PC-3 (cell line): ENCODE data around the gene SFXN4. TPM values are rescaled to one million over a fixed set of nuclear protein-coding genes. Genes with fewer than 3 reads are reported as not detected.

Experiments used
- ATAC-seq: fragments of 200-7000 bp; cut with Tn5 transposase; 2 replicates; pipeline ENCODE4 v1.9.1; 2020; ENCODE audit warnings: mild to moderate bottlenecking, moderate library complexity
- BruUV-seq: library from RNA; stranded (reverse); fragments of 400-500 nt; replicated peaks from 2 replicates; lab custom pipeline; 2021; lab: Mats Ljungman, UMichigan
- CTCF ChIA-PET: fragments of 300-600 bp; sonication (Branson Sonifier 250); formaldehyde crosslinking; loops from one replicate; lab custom pipeline; 2022; ENCODE audit warnings: antibody characterized with exemption; lab: Charles Lee
- POLR2A ChIA-PET: fragments of 300-600 bp; sonication (Branson Sonifier 250); formaldehyde crosslinking; loops from one replicate; lab custom pipeline; 2022; ENCODE audit warnings: antibody characterized with exemption; ENCODE audit not compliant: unreplicated experiment; lab: Charles Lee
- DNase-seq: peaks from one replicate; pipeline ENCODE4 v3.0.0-alpha.2; 2015
- H2AFZ ChIP-seq: fragments of 300-600 bp; sonication (generic); 2 replicates; pipeline ENCODE4 v1.6.0; 2016; ENCODE audit warnings: antibody characterized with exemption, low read length
- H3F3A ChIP-seq: fragments of 300-600 bp; sonication (generic); one replicate; pipeline ENCODE4 v1.6.0; 2017; ENCODE audit warnings: antibody characterized with exemption, low read length, control low read depth, mild to moderate bottlenecking; ENCODE audit not compliant: unreplicated experiment
- H3K27ac ChIP-seq: fragments of 300-600 bp; sonication (generic); 2 replicates; pipeline ENCODE4 v1.5.1; 2016; ENCODE audit warnings: mild to moderate bottlenecking, low read length
- H3K27me3 ChIP-seq: fragments of 300-600 bp; sonication (generic); 2 replicates; pipeline ENCODE4 v1.6.1; 2016; ENCODE audit warnings: low read length, mixed read lengths
- H3K36me3 ChIP-seq: fragments of 300-600 bp; sonication (generic); 2 replicates; pipeline ENCODE4 v1.6.1; 2016; ENCODE audit warnings: low read depth, mixed run types, low read length, mixed read lengths
- H3K4me1 ChIP-seq: fragments of 300-600 bp; sonication (generic); 2 replicates; pipeline ENCODE4 v1.5.1; 2016; ENCODE audit warnings: low read length; ENCODE audit not compliant: insufficient read depth
- H3K4me2 ChIP-seq: fragments of 300-600 bp; sonication (generic); 2 replicates; pipeline ENCODE4 v1.6.0; 2016; ENCODE audit warnings: low read length
- H3K4me3 ChIP-seq: fragments of 300-600 bp; sonication (generic); 2 replicates; pipeline ENCODE4 v1.5.1; 2016; ENCODE audit warnings: mild to moderate bottlenecking, low read length, mixed read lengths
- H3K79me2 ChIP-seq: fragments of 300-600 bp; sonication (generic); 2 replicates; pipeline ENCODE4 v1.6.1; 2017; ENCODE audit warnings: low read length, mixed read lengths
- H3K9ac ChIP-seq: fragments of 300-600 bp; sonication (generic); 2 replicates; pipeline ENCODE4 v1.6.0; 2016; ENCODE audit warnings: mild to moderate bottlenecking, low read length
- H3K9me2 ChIP-seq: fragments of 300-600 bp; sonication (generic); replicated peaks from 2 replicates; pipeline ENCODE4 v1.6.1; 2016; ENCODE audit warnings: mixed run types, low read length, mixed read lengths
- H3K9me3 ChIP-seq: fragments of 300-600 bp; sonication (generic); 2 replicates; pipeline ENCODE4 v1.6.1; 2016; ENCODE audit warnings: low read length, mixed read lengths
- H4K20me1 ChIP-seq: fragments of 300-600 bp; sonication (generic); 2 replicates; pipeline ENCODE4 v1.6.1; 2016; ENCODE audit warnings: low read length, mixed read lengths
- CTCF ChIP-seq: fragments of 300-600 bp; sonication (generic); conservative IDR thresholded peaks from 2 replicates; pipeline ENCODE4 v1.5.1; 2017; ENCODE audit warnings: antibody characterized with exemption, low read depth, mild to moderate bottlenecking, low read length
- EZH2 ChIP-seq: fragments of 300-600 bp; sonication (generic); IDR thresholded peaks from one replicate; pipeline ENCODE4 v1.6.1; 2017; ENCODE audit warnings: antibody characterized with exemption, mild to moderate bottlenecking, low read length; ENCODE audit not compliant: unreplicated experiment
- EZH2phosphoT487 ChIP-seq: fragments of 300-600 bp; sonication (generic); IDR thresholded peaks from 2 replicates; pipeline ENCODE4 v1.6.1; 2018; ENCODE audit warnings: mild to moderate bottlenecking, antibody characterized with exemption, low read length, borderline replicate concordance
- intact Hi-C: fragments of 100-400 bp; cut with micrococcal nuclease; formaldehyde crosslinking; loops from 2 replicates; pipeline ENCODE4 v1.9.0; 2023
- total RNA-seq: library from RNA; depleted of rRNA; stranded (reverse); fragments of >200 nt; gene quantifications from 2 replicates; pipeline ENCODE4 v1.2.3, GENCODE V29; 2014

SFXN4 gene
- total RNA-seq, 1 experiment from 2014 or later = 32.8 TPM

GRCh38 chr10:119209035-119209735, 43.7 kb upstream of the SFXN4 start:
- ATAC-seq (no peak), DNase-seq (peak; percentile 52)
- Histone ChIP-seq H2AFZ (peak overlapping the region; percentile 80), H3K9me2 (no peaks in the 10 kb centered on the region), H4K20me1 (no peaks in the 10 kb centered on the region), H3K27ac (no peak overlapping the region; the same call in 1 of the 2 replicates), H3K9ac (peak overlapping the region; percentile 32; the same call in 1 of the 2 replicates), H3K4me1 (peaks cover 33% of the 10 kb centered on the region), H3K9me3 (no peaks in the 10 kb centered on the region), H3K4me2 (peak overlapping the region; percentile 91), H3K27me3 (no peaks in the 10 kb centered on the region), H3K36me3 (no peaks in the 10 kb centered on the region), H3F3A (no peaks in the 10 kb centered on the region), H3K79me2 (peaks cover 23% of the 10 kb centered on the region), H3K4me3 (peak overlapping the region; percentile 78)
- no TSS peak for BruUV-seq
- intact Hi-C loops = loop anchor here (1.0 to 5.0 kb wide), 3 partner anchors 44 to 283 kb away; no protein-coding TSS in a partner anchor
- CTCF ChIA-PET = interaction anchor here (0.6 to 1.3 kb wide), 5 partner anchors 10 to 250 kb away, joined by 3 to 11 read pairs (median 3); partner anchors contain the start of gene DENND10
- POLR2A ChIA-PET = interaction anchor here (0.5 to 0.6 kb wide), 2 partner anchors 105 to 516 kb away, joined by 6 to 13 read pairs; partner anchors contain the start of genes DENND10 and INPP5F
- TF ChIP-seq EZH2phosphoT487 (no peak), CTCF (peak; percentile 72)

GRCh38 chr10:119208553-119208940, 43.0 kb upstream of the SFXN4 start:
- no peaks in the 10 kb centered on the region for H3K9me3 ChIP-seq
- CTCF ChIA-PET = interaction anchor here (1.3 kb wide), 1 partner anchor 45 kb away, joined by 11 read pairs; no protein-coding TSS in a partner anchor
- TF ChIP-seq EZH2phosphoT487 = no peak
- TF ChIP-seq EZH2 = no peak
- TF ChIP-seq CTCF = no peak
- DNase-seq (peak; percentile 6), ATAC-seq (no peak)
- peaks cover 34% of the 10 kb centered on the region for H3K4me1 ChIP-seq
- H3K4me3 ChIP-seq = peak overlapping the region; percentile 78
- H4K20me1 ChIP-seq = no peaks in the 10 kb centered on the region
- H3K9me2 ChIP-seq = no peaks in the 10 kb centered on the region
- no peaks in the 10 kb centered on the region for H3F3A ChIP-seq
- H3K36me3 ChIP-seq = no peaks in the 10 kb centered on the region
- peak overlapping the region; percentile 80 for H2AFZ ChIP-seq
- BruUV-seq = TSS peak; percentile 25
- no peaks in the 10 kb centered on the region for H3K27me3 ChIP-seq
- intact Hi-C loops = loop anchor here (5.0 kb wide), 1 partner anchor 284 kb away; no protein-coding TSS in a partner anchor
- peaks cover 23% of the 10 kb centered on the region for H3K79me2 ChIP-seq
- no peak overlapping the region for H3K27ac ChIP-seq
- POLR2A ChIA-PET = interaction anchor here (0.6 kb wide), 2 partner anchors 104 to 334 kb away, joined by 6 read pairs; partner anchors contain the start of genes DENND10 and RGS10
- H3K9ac ChIP-seq = peak overlapping the region; percentile 32; the same call in 1 of the 2 replicates
- H3K4me2 ChIP-seq = peak overlapping the region; percentile 91
